Effector memory CD8-positive, alpha-beta T cell (primary cell): ENCODE data around the gene TTLL6.
A peak's percentile ranks its signal among the peaks of the same experiment; 100 is the strongest.

Experiments
- ATAC-seq: fragments of 150-1000 bp; cut with Tn5 transposase; replicated peaks from 2 replicates; pipeline ENCODE4 v1.10.0; 2021; ENCODE audit warnings: mild to moderate bottlenecking, moderate library complexity
- DNase-seq, 3 experiments: peaks; one replicate each; pipeline ENCODE4 v3.0.0; 2021
- H3K27ac Mint-ChIP-seq, 2 donors: one replicate each; pipeline ENCODE4 v1.8.0; 2022; ENCODE audit warnings: mild to moderate bottlenecking in 2 of 2, mixed read lengths in 2 of 2, moderate library complexity in 2 of 2
- H3K27me3 Mint-ChIP-seq, 2 donors: one replicate each; pipeline ENCODE4 v1.8.0; 2022; ENCODE audit warnings: mixed read lengths in 2 of 2
- H3K36me3 Mint-ChIP-seq: one replicate; pipeline ENCODE4 v1.8.0; 2022; ENCODE audit warnings: mild to moderate bottlenecking, moderate library complexity, mixed read lengths; ENCODE audit not compliant: insufficient read depth
- H3K4me1 Mint-ChIP-seq, 2 donors: one replicate each; pipeline ENCODE4 v1.8.0; 2022; ENCODE audit warnings: low read depth in 2 of 2, mixed read lengths in 2 of 2
- H3K4me3 Mint-ChIP-seq, 2 donors: one replicate each; pipeline ENCODE4 v1.8.0; 2022; ENCODE audit warnings: mild to moderate bottlenecking in 2 of 2, mixed read lengths in 2 of 2, moderate library complexity in 2 of 2
- H3K9me3 Mint-ChIP-seq, 2 donors: one replicate each; pipeline ENCODE4 v1.8.0; 2022; ENCODE audit warnings: mixed read lengths in 2 of 2

Gene TTLL6

GRCh38 chr17:48734333-48735061, 82.5 kb downstream of the TTLL6 start:
- Mint-ChIP-seq H3K4me1 (peaks cover 18% of the 10 kb centered on the region in 2 donors), H3K36me3 (peaks cover 2% of the 10 kb centered on the region), H3K27ac (no peak overlapping the region), H3K9me3 (no peaks in the 10 kb centered on the region), H3K27me3 (peaks cover 86 to 95% of the 10 kb centered on the region in 2 donors), H3K4me3 (no peak overlapping the region)
- ATAC-seq (no peak), DNase-seq (no peak)

DNA sequence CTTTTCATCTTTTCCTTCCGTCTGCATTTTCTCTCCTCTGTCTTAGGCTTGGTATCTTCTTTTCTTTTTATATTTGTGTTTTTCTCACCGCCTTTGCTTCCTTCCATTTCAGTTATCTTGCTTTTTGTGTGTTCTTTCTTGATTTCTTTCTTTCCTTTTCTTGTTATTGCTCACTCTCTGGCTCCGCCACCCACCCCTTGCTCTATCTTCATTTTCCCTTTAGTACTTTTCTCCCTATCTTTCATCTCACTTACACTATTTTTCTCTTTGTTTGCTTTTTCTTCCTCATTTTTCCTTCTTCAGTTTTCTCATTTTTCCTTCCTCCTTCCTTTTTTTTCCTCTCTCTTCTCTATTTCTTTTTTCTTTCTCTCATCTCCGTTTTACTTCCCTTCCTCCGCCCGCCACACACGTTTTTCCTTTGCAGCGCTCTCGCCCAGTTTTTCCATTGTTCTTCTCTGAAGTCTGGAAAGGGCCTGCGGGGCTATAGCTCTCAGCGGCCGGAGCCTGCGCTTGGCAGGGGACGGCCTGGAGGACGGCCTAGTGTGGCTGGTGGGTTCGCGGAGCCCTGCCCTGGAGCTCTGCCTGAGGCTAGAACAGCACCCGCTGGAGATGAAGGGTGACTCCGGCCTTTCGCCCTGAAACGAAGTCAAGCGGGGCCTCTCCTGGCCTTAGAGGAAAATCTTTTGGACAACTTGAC, 83.2 kb downstream of the TTLL6 start:
- Mint-ChIP-seq H3K27me3 (peaks cover 86 to 95% of the 10 kb centered on the region in 2 donors), H3K4me3 (peak overlapping the region; percentile 0 to 52), H3K27ac (no peak overlapping the region), H3K4me1 (peaks cover 16 to 20% of the 10 kb centered on the region in 2 donors), H3K9me3 (no peaks in the 10 kb centered on the region), H3K36me3 (peaks cover 5% of the 10 kb centered on the region)
- ATAC-seq (no peak), DNase-seq (no peak)

GRCh38 chr17:48732688-48733629, 84.1 kb downstream of the TTLL6 start:
- peaks cover 12% of the 10 kb centered on the region for H3K36me3 Mint-ChIP-seq
- peak overlapping the region; percentile 0 to 52 for H3K4me3 Mint-ChIP-seq
- no peak for ATAC-seq

DNA sequence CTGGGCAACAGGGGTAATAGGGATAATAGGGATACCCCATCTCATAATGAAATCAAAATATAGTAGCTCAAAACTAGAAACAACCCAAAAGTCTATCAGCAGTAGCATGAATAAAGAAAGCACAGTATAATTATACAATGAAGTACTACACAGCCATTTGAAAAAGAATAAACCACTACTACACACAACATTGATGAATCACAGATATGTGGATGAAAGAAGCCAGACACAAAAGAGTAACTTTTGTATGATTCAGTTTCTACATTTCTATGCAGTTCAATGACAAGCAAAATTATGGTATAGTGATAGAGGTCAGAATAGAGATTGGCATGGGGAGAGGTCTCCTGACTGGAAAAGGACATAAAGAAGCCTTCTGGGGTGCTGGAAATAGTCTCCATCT, 85.7 kb downstream of the TTLL6 start:
- peaks cover 10% of the 10 kb centered on the region for H3K36me3 Mint-ChIP-seq
- peaks cover 22 to 24% of the 10 kb centered on the region in 2 donors for H3K4me1 Mint-ChIP-seq
- peaks cover 88 to 95% of the 10 kb centered on the region in 2 donors for H3K27me3 Mint-ChIP-seq
- H3K4me3 Mint-ChIP-seq, result no peak overlapping the region
- no peak for ATAC-seq
- DNase-seq, result no peak
- H3K9me3 Mint-ChIP-seq, result no peaks in the 10 kb centered on the region
- no peak overlapping the region for H3K27ac Mint-ChIP-seq

More at GRCh38 chr17:48732688-48733629, 84.1 kb downstream of the TTLL6 start:
- H3K4me1 Mint-ChIP-seq, result peaks cover 22% of the 10 kb centered on the region in 2 donors
- H3K9me3 Mint-ChIP-seq, result no peaks in the 10 kb centered on the region
- DNase-seq, result no peak
- no peak overlapping the region for H3K27ac Mint-ChIP-seq
- H3K27me3 Mint-ChIP-seq, result peaks cover 86 to 95% of the 10 kb centered on the region in 2 donors

DNA sequence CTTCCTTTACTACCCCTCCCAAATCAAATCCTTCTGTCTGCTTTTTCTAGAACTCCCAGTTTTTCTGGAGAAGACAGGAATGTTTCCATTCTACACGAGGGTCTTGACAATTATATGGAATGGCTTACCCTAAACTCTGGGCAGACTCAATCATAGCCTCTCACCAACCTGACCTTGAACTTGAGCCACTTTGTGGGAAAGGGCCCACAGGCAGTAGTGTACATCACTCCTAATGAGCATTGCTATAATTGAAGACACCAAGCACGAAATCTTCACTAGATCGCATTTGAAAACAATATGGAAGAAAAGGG, 86.8 kb downstream of the TTLL6 start:
- H3K9me3 Mint-ChIP-seq, result no peaks in the 10 kb centered on the region
- ATAC-seq (no peak), DNase-seq (no peak)
- no peak overlapping the region for H3K27ac Mint-ChIP-seq
- H3K27me3 Mint-ChIP-seq, result peaks cover 88 to 95% of the 10 kb centered on the region in 2 donors
- H3K36me3 Mint-ChIP-seq, result peaks cover 13% of the 10 kb centered on the region
- no peak overlapping the region for H3K4me3 Mint-ChIP-seq
- H3K4me1 Mint-ChIP-seq, result peaks cover 24 to 27% of the 10 kb centered on the region in 2 donors

GRCh38 chr17:48729335-48730239, 87.4 kb downstream of the TTLL6 start:
- Mint-ChIP-seq H3K27me3 (peaks cover 88 to 95% of the 10 kb centered on the region in 2 donors), H3K4me1 (peaks cover 29 to 30% of the 10 kb centered on the region in 2 donors), H3K36me3 (peaks cover 15% of the 10 kb centered on the region), H3K9me3 (no peaks in the 10 kb centered on the region), H3K4me3 (peak overlapping the region; percentile 67 to 73), H3K27ac (peak overlapping the region in 1 of 2 donors; percentile 39)
- no peak for ATAC-seq
- no peak for DNase-seq

DNA sequence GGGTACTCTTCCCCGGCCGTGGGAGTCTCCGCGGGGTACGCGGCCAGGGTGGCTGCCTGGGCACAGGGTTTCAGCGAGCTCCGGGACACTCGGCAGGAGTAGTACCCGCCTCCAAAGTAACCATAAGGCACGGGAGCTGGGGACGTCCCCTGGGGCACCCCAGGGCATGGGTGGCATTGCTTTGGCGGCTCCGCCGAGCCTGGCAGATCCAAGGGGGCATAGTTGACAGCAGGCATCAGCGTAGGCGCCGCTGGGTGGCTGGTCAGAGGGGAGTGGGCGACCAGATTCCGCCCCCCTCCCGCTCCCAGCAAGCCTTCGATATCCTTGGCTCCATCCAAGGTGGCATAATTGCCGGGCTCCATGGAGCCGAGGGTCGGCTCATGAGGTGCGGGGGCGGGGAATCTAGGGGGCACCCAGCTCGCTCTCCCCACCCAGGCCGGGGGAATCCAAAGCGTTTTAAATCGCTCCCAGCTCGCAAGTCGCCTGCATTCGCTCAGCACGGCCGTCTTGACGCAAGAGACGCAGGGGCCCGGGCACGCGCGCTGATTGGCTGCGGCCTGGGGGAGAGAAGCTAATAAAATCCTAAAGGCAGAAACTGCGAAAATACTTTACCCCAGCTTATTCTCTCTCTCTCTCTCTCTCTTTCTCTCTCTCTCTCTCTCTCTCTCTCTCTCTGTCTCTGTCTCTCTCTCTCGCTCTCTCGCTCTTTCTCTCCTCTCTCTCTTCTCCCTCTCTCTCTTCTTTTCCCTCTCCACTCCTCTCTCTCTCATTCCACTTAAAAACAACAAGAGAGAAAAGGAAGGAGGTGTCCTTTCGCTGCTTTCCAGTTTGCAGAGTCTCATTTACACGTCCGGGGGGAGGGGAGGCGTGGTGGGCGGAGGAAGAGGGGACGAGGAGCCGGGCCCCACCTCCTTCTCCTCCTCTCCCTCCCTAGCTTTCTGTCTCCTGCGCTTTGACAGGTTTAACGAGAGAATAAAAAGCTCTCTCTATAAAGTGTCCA, 88.5 kb downstream of the TTLL6 start, which contains the start of gene HOXB13:
Gene HOXB13, minus strand, starts transcription at position 519 of the 1,000 bp plus-strand sequence. Its CDS starts 157 bp downstream, at position 362.
- Mint-ChIP-seq H3K36me3 (peaks cover 26% of the 10 kb centered on the region), H3K9me3 (no peaks in the 10 kb centered on the region), H3K4me3 (peak within 1 kb of the TSS; percentile 67 to 73), H3K27me3 (peaks cover 89 to 95% of the 10 kb centered on the region in 2 donors), H3K27ac (peak within 1 kb of the TSS in 1 of 2 donors; percentile 39), H3K4me1 (peaks cover 36 to 37% of the 10 kb centered on the region in 2 donors)
- ATAC-seq (no peak), DNase-seq (peak in 1 of 3 experiments; percentile 24)

GRCh38 chr17:48727415-48728175, 89.4 kb downstream of the TTLL6 start:
- H3K27me3 Mint-ChIP-seq, result peaks cover 91 to 95% of the 10 kb centered on the region in 2 donors
- H3K4me1 Mint-ChIP-seq, result peaks cover 32 to 38% of the 10 kb centered on the region in 2 donors
- H3K27ac Mint-ChIP-seq, result no peak overlapping the region
- ATAC-seq, result peak; percentile 28
- no peaks in the 10 kb centered on the region for H3K9me3 Mint-ChIP-seq
- peak overlapping the region; percentile 67 to 73 for H3K4me3 Mint-ChIP-seq
- H3K36me3 Mint-ChIP-seq, result peaks cover 35% of the 10 kb centered on the region
- DNase-seq, result no peak

DNA sequence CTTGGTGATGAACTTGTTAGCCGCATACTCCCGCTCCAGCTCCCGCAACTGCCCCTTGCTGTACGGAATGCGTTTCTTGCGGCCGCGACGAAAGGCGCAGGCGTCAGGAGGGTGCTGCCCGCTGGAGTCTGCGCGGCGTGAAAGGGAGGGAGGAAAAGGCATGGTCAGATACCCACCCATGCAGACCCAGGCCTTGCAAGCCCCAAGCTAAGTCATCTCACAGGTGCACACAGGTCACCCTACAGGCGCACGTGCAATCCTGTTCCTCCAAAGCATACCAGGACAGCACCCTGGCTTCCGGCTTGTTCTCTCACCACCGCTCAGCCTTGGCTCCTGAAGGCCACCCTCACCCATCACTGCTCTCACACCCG, 90.1 kb downstream of the TTLL6 start:
- peaks cover 36% of the 10 kb centered on the region for H3K36me3 Mint-ChIP-seq
- H3K4me3 Mint-ChIP-seq, result no peak overlapping the region
- peaks cover 91 to 96% of the 10 kb centered on the region in 2 donors for H3K27me3 Mint-ChIP-seq
- no peak overlapping the region for H3K27ac Mint-ChIP-seq
- no peaks in the 10 kb centered on the region for H3K9me3 Mint-ChIP-seq
- peak; percentile 41 for ATAC-seq
- H3K4me1 Mint-ChIP-seq, result peaks cover 31 to 38% of the 10 kb centered on the region in 2 donors
- DNase-seq, result no peak

DNA sequence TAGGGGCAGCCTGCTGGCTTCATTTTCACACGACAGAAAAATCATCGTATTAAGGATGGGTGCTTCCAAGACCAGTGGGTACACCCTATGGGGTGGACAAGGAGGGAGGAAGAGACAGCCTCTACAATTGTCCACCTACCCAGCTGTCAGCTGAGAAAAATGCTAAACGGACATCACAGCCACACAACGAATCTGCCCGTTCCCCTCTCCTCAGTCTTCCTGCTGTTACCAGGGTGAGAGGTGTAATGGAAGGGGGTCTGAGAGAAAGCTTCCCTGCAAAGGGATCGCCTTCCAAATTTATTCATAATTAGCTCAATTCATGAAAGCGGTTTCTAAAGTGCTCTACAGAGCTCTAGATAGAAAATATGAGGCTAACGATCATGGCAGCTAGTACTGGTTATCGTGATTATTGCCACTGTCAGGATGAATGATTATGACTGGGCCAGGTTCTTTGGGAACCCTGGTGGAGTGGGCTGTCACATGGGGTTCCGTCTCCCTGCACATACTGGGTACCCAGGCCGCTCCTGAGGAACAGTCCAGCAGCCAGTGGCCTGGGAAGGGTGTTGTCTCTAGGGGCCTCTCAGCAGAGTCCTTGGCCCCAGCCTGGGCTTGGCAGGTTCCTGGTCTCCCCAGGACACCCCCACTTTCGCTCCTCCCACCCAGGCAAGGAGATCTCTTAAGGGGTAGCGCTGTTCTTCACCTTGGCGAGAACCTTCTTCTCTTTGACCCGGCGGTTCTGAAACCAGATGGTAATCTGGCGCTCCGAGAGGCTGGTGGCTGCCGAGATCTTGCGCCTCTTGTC, 90.7 kb downstream of the TTLL6 start:
- H3K9me3 Mint-ChIP-seq, result no peaks in the 10 kb centered on the region
- H3K4me1 Mint-ChIP-seq, result peaks cover 31 to 38% of the 10 kb centered on the region in 2 donors
- DNase-seq (no peak), ATAC-seq (peak; percentile 33)
- H3K27ac Mint-ChIP-seq, result no peak overlapping the region
- H3K36me3 Mint-ChIP-seq, result peaks cover 36% of the 10 kb centered on the region
- no peak overlapping the region for H3K4me3 Mint-ChIP-seq
- H3K27me3 Mint-ChIP-seq, result peaks cover 93 to 100% of the 10 kb centered on the region in 2 donors
